ENCODE data around the gene INSL3. TPM values are rescaled to one million over a fixed set of nuclear protein-coding genes. Genes with fewer than 3 reads are reported as not detected.

The INSL3 gene
- total RNA-seq, 4 donors from 2014 or later: not detected

- Histone ChIP-seq H3K36me3 (no peaks in the 10 kb centered on the region), H3K4me1 (no peaks in the 10 kb centered on the region), H3K27ac (no peak overlapping the region), H3K27me3 (peaks cover 0 to 19% (median 0%) of the 10 kb centered on the region in 3 donors), H3K9me3 (no peaks in the 10 kb centered on the region), H3K4me3 (no peak overlapping the region)
- DNase-seq (no peak), ATAC-seq (no peak)
- intact Hi-C loops (cut with DNase I; ENCODE audit: low total_unique reads): no loop called here
- in situ Hi-C loops (cut with MboI; ENCODE audit: low sequenced_read_pairs in 4 of 4): no loop called here
- TF ChIP-seq POLR2A (IDR thresholded peaks at IDR 0.05): no peak
- no peak for TF ChIP-seq CTCF (IDR thresholded peaks at IDR 0.05 in 4 of 5, conservative IDR thresholded peaks at IDR 0.05 in 1 of 5)
Observed at GRCh38 chr19:17811103-17811502, 10.2 kb downstream of the INSL3 start.

- TF ChIP-seq CTCF (IDR thresholded peaks at IDR 0.05 in 4 of 5, conservative IDR thresholded peaks at IDR 0.05 in 1 of 5) (no peak), POLR2A (IDR thresholded peaks at IDR 0.05) (no peak)
- no peak for ATAC-seq
Observed at GRCh38 chr19:17807731-17808316, 13.5 kb downstream of the INSL3 start.

GRCh38 chr19:17806945-17807344, 14.4 kb downstream of the INSL3 start:
- peaks cover 0 to 11% (median 0%) of the 10 kb centered on the region in 3 donors for H3K27me3 ChIP-seq
- ATAC-seq: no peak
- DNase-seq: no peak
- no peak overlapping the region for H3K4me3 ChIP-seq
- H3K27ac ChIP-seq: no peak overlapping the region
- in situ Hi-C loops (cut with MboI; ENCODE audit: low sequenced_read_pairs in 4 of 4) (no loop called here), intact Hi-C loops (cut with DNase I; ENCODE audit: low total_unique reads) (no loop called here)
- H3K9me3 ChIP-seq: no peaks in the 10 kb centered on the region
- no peak for TF ChIP-seq POLR2A (IDR thresholded peaks at IDR 0.05)
- no peak for TF ChIP-seq CTCF (IDR thresholded peaks at IDR 0.05 in 4 of 5, conservative IDR thresholded peaks at IDR 0.05 in 1 of 5)
- H3K36me3 ChIP-seq: no peaks in the 10 kb centered on the region
- no peaks in the 10 kb centered on the region for H3K4me1 ChIP-seq

More at GRCh38 chr19:17807731-17808316, 13.5 kb downstream of the INSL3 start:
- in situ Hi-C loops (cut with MboI; ENCODE audit: low sequenced_read_pairs in 4 of 4) (no loop called here), intact Hi-C loops (cut with DNase I; ENCODE audit: low total_unique reads) (no loop called here)
- DNase-seq: no peak
- Histone ChIP-seq H3K9me3 (no peaks in the 10 kb centered on the region), H3K4me3 (no peak overlapping the region), H3K4me1 (no peaks in the 10 kb centered on the region), H3K36me3 (no peaks in the 10 kb centered on the region), H3K27ac (no peak overlapping the region), H3K27me3 (peaks cover 0 to 11% (median 0%) of the 10 kb centered on the region in 3 donors)

GRCh38 chr19:17805427-17805826, 15.9 kb downstream of the INSL3 start:
- no peak for ATAC-seq
- TF ChIP-seq POLR2A (IDR thresholded peaks at IDR 0.05): no peak
- no peak overlapping the region for H3K27ac ChIP-seq
- no peak overlapping the region for H3K4me3 ChIP-seq
- no peaks in the 10 kb centered on the region for H3K36me3 ChIP-seq
- in situ Hi-C loops (cut with MboI; ENCODE audit: low sequenced_read_pairs in 4 of 4): no loop called here
- DNase-seq: no peak
- intact Hi-C loops (cut with DNase I; ENCODE audit: low total_unique reads): no loop called here
- H3K4me1 ChIP-seq: no peaks in the 10 kb centered on the region
- H3K9me3 ChIP-seq: no peaks in the 10 kb centered on the region
- peaks cover 0 to 11% (median 0%) of the 10 kb centered on the region in 3 donors for H3K27me3 ChIP-seq

GRCh38 chr19:17803264-17803896, 17.9 kb downstream of the INSL3 start:
- ATAC-seq: no peak
- H3K27me3 ChIP-seq: peaks cover 0 to 7% (median 0%) of the 10 kb centered on the region in 3 donors

More at GRCh38 chr19:17803264-17803896, 17.9 kb downstream of the INSL3 start:
- DNase-seq: peak in 1 of 2 donors; percentile 16
- Histone ChIP-seq H3K4me1 (no peaks in the 10 kb centered on the region), H3K27ac (no peak overlapping the region), H3K9me3 (no peaks in the 10 kb centered on the region), H3K4me3 (no peak overlapping the region), H3K36me3 (no peaks in the 10 kb centered on the region)
- intact Hi-C loops (cut with DNase I; ENCODE audit: low total_unique reads) (no loop called here), in situ Hi-C loops (cut with MboI; ENCODE audit: low sequenced_read_pairs in 4 of 4) (no loop called here)
- TF ChIP-seq POLR2A (IDR thresholded peaks at IDR 0.05) (no peak), CTCF (IDR thresholded peaks at IDR 0.05 in 4 of 5, conservative IDR thresholded peaks at IDR 0.05 in 1 of 5) (no peak)
